ENCODE measurements around the gene ARHGAP26. TPM values are rescaled to one million over a fixed set of nuclear protein-coding genes. Genes with fewer than 3 reads are reported as not detected.

The ARHGAP26 gene
- total and polyA plus RNA-seq, 4 donors: 1.8 to 16.7 (median 4.1) TPM

DNA sequence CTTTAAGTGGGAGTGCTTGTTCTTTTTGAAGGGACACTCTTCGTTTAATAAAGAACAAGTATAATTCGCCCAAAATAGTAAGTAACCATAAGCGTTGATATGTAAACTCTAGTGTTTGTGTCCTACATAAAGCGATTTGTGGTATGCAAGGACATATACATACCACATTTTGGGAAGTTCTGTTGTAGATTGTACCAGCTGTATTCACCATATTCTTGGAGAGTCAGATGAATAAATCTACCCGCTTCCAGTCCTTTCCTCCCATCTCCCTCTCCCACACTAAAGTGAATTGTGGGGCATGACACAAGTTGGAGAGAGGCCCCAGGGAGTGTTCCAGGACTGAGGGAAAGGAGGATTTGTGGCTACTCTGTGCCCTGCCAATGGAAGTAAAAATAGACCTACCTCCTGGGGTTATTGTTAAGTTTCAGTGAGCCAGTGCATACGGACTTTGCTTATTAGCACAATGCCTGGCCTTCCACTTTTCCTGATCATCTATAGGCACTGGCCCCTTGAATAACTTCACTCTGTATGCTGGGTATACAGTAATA, 40.6 kb downstream of the ARHGAP26 start (continued):
- TF ChIP-seq, protein P1, sequence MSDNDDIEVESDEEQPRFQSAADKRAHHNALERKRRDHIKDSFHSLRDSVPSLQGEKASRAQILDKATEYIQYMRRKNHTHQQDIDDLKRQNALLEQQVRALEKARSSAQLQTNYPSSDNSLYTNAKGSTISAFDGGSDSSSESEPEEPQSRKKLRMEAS (IDR thresholded peaks at IDR 0.05): no peak
- no peak for TF ChIP-seq JUND (IDR thresholded peaks at IDR 0.05)

DNA sequence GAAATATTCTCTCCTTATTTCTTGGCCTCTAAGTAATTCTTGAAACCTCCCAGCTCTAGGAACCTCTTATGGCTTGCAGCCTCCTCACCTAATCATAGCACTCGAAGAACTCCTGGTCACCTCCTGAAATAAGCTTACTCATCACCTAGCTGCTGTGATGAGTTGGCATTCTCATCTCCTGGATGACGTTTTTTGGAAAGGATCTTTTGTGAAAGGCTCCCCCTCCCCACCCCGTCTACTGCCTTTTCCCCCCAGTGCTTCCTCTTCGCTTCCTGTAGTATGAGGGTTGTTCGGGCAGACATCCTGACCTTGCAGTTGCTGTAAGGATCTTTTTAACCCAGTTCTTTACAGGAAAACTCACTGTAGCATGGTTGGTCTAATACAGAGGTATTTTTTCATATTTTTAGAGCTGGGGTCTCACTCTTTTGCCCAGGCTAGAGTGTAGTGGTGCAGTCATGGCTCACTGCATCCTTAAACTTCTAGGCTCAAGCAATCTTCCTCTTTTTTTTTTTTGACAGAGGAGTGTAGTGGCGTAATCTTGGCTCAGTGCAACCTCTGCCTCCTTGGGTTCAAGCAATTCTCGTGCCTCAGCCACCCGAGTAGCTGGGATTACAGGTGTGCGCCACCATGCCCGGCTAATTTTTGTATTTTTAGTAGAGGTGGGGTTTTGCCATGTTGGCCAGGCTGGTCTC, 41.8 kb downstream of the ARHGAP26 start:
- DNase-seq (ENCODE audit: low spot score): no peak
- Histone ChIP-seq H3K9me3 (ENCODE audit: control insufficient read depth in 4 of 4, low read length in 3 of 4) (no peaks in the 10 kb centered on the region), H3K9ac (ENCODE audit: low read depth in 1 of 2, low read length in 2 of 2) (no peak overlapping the region), H3K4me3 (ENCODE audit: low read depth in 1 of 3, low read length in 3 of 3) (no peak overlapping the region), H3K36me3 (ENCODE audit: control insufficient read depth in 4 of 4, insufficient read depth in 3 of 4, low read depth in 1 of 4, low read length in 3 of 4) (no peaks in the 10 kb centered on the region), H3K4me1 (ENCODE audit: control insufficient read depth in 4 of 4, insufficient read depth in 4 of 4, low read length in 3 of 4) (peaks cover 2 to 41% (median 26%) of the 10 kb centered on the region in 4 donors), H3K27me3 (ENCODE audit: control insufficient read depth in 4 of 4, insufficient read depth in 4 of 4, low read length in 3 of 4) (no peaks in the 10 kb centered on the region), H3K27ac (ENCODE audit: low read depth in 1 of 2, low read length in 2 of 2) (peak overlapping the region in 1 of 2 donors; percentile 32)
- WGBS: 85% methylated on average over 10 of the region's 10 CpGs
- TF ChIP-seq, protein P2, sequence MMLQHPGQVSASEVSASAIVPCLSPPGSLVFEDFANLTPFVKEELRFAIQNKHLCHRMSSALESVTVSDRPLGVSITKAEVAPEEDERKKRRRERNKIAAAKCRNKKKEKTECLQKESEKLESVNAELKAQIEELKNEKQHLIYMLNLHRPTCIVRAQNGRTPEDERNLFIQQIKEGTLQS (IDR thresholded peaks at IDR 0.05): no peak
- TF ChIP-seq, protein P3, sequence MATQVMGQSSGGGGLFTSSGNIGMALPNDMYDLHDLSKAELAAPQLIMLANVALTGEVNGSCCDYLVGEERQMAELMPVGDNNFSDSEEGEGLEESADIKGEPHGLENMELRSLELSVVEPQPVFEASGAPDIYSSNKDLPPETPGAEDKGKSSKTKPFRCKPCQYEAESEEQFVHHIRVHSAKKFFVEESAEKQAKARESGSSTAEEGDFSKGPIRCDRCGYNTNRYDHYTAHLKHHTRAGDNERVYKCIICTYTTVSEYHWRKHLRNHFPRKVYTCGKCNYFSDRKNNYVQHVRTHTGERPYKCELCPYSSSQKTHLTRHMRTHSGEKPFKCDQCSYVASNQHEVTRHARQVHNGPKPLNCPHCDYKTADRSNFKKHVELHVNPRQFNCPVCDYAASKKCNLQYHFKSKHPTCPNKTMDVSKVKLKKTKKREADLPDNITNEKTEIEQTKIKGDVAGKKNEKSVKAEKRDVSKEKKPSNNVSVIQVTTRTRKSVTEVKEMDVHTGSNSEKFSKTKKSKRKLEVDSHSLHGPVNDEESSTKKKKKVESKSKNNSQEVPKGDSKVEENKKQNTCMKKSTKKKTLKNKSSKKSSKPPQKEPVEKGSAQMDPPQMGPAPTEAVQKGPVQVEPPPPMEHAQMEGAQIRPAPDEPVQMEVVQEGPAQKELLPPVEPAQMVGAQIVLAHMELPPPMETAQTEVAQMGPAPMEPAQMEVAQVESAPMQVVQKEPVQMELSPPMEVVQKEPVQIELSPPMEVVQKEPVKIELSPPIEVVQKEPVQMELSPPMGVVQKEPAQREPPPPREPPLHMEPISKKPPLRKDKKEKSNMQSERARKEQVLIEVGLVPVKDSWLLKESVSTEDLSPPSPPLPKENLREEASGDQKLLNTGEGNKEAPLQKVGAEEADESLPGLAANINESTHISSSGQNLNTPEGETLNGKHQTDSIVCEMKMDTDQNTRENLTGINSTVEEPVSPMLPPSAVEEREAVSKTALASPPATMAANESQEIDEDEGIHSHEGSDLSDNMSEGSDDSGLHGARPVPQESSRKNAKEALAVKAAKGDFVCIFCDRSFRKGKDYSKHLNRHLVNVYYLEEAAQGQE (IDR thresholded peaks at IDR 0.05): no peak
- no peak for TF ChIP-seq HNF4G (IDR thresholded peaks at IDR 0.05)

DNA sequence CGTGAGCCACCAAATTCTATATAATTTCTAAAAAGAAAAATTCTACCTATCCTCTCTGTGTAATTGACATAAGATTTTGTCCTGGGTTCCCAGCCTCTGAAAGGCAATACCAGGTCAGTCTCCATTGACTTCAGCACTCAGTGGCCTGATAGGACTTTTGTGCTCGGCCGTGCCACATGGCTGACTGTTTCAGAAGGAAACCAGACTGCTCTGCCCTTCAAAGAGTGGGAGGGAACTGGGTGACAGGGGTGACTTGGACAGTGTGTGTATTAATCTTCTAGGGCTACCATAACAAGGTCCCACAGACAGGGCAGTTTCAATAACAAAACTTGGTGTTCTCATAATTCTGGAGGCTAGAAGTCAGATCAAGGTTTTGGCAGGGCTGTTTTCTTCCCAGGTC, 43.0 kb downstream of the ARHGAP26 start:
- Histone ChIP-seq H3K27ac (ENCODE audit: low read depth in 1 of 2, low read length in 2 of 2) (no peak overlapping the region), H3K9me3 (ENCODE audit: control insufficient read depth in 4 of 4, low read length in 3 of 4) (no peaks in the 10 kb centered on the region), H3K4me1 (ENCODE audit: control insufficient read depth in 4 of 4, insufficient read depth in 4 of 4, low read length in 3 of 4) (peaks cover 4 to 44% (median 30%) of the 10 kb centered on the region in 4 donors), H3K27me3 (ENCODE audit: control insufficient read depth in 4 of 4, insufficient read depth in 4 of 4, low read length in 3 of 4) (no peaks in the 10 kb centered on the region), H3K36me3 (ENCODE audit: control insufficient read depth in 4 of 4, insufficient read depth in 3 of 4, low read depth in 1 of 4, low read length in 3 of 4) (no peaks in the 10 kb centered on the region), H3K9ac (ENCODE audit: low read depth in 1 of 2, low read length in 2 of 2) (no peak overlapping the region), H3K4me3 (ENCODE audit: low read depth in 1 of 3, low read length in 3 of 3) (no peak overlapping the region)
- 98% methylated on average over 3 of the region's 3 CpGs for WGBS
- DNase-seq (ENCODE audit: low spot score): no peak
- TF ChIP-seq RAD21 (IDR thresholded peaks at IDR 0.05): no peak
- TF ChIP-seq GABPA (IDR thresholded peaks at IDR 0.05 in 1 of 2, conservative IDR thresholded peaks at IDR 0.05 in 1 of 2): no peak
- TF ChIP-seq EGR1 (IDR thresholded peaks at IDR 0.05; ENCODE audit: low read depth in 2 of 2): no peak
- TF ChIP-seq, protein P1 (IDR thresholded peaks at IDR 0.05): no peak
- no peak for TF ChIP-seq YY1 (IDR thresholded peaks at IDR 0.05)
- no peak for TF ChIP-seq HNF4G (IDR thresholded peaks at IDR 0.05)
- TF ChIP-seq SP1 (IDR thresholded peaks at IDR 0.05): no peak
- no peak for TF ChIP-seq RXRA (IDR thresholded peaks at IDR 0.05)
- TF ChIP-seq, protein P4, sequence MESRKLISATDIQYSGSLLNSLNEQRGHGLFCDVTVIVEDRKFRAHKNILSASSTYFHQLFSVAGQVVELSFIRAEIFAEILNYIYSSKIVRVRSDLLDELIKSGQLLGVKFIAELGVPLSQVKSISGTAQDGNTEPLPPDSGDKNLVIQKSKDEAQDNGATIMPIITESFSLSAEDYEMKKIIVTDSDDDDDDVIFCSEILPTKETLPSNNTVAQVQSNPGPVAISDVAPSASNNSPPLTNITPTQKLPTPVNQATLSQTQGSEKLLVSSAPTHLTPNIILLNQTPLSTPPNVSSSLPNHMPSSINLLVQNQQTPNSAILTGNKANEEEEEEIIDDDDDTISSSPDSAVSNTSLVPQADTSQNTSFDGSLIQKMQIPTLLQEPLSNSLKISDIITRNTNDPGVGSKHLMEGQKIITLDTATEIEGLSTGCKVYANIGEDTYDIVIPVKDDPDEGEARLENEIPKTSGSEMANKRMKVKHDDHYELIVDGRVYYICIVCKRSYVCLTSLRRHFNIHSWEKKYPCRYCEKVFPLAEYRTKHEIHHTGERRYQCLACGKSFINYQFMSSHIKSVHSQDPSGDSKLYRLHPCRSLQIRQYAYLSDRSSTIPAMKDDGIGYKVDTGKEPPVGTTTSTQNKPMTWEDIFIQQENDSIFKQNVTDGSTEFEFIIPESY (IDR thresholded peaks at IDR 0.05): no peak
- TF ChIP-seq FOXA2 (IDR thresholded peaks at IDR 0.05): no peak
- TF ChIP-seq, protein P5, sequence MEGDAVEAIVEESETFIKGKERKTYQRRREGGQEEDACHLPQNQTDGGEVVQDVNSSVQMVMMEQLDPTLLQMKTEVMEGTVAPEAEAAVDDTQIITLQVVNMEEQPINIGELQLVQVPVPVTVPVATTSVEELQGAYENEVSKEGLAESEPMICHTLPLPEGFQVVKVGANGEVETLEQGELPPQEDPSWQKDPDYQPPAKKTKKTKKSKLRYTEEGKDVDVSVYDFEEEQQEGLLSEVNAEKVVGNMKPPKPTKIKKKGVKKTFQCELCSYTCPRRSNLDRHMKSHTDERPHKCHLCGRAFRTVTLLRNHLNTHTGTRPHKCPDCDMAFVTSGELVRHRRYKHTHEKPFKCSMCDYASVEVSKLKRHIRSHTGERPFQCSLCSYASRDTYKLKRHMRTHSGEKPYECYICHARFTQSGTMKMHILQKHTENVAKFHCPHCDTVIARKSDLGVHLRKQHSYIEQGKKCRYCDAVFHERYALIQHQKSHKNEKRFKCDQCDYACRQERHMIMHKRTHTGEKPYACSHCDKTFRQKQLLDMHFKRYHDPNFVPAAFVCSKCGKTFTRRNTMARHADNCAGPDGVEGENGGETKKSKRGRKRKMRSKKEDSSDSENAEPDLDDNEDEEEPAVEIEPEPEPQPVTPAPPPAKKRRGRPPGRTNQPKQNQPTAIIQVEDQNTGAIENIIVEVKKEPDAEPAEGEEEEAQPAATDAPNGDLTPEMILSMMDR (IDR thresholded peaks at IDR 0.05; ENCODE audit: low read depth, low read length, missing input control): no peak
- TF ChIP-seq, protein P2 (IDR thresholded peaks at IDR 0.05): no peak
- no peak for TF ChIP-seq NR2F2 (IDR thresholded peaks at IDR 0.05)
- no peak for TF ChIP-seq HNF4A (conservative IDR thresholded peaks at IDR 0.05)
- TF ChIP-seq, protein P3 (IDR thresholded peaks at IDR 0.05): no peak
- TF ChIP-seq FOXA1 (IDR thresholded peaks at IDR 0.05): no peak

All from liver (tissue), 9 donors.